NCI-H2171 treated with DMSO at 0.1 percent for 48 hours (cell line): ENCODE results near the gene SERPINA5.

Experiments used
- DNase-seq: peaks from one replicate; lab custom pipeline; 2025; lab: John Stamatoyannopoulos, UW

The SERPINA5 gene

GRCh38 chr14:94548999-94549985 is 31.9 kb upstream of the SERPINA5 start:
- DNase-seq: peak; percentile 26

- DNase-seq: no peak
Measured at GRCh38 chr14:94550041-94550440, 31.2 kb upstream of the SERPINA5 start.

GRCh38 chr14:94555991-94556390 is 25.2 kb upstream of the SERPINA5 start:
- no peak for DNase-seq

GRCh38 chr14:94557327-94557726 is 23.9 kb upstream of the SERPINA5 start:
- no peak for DNase-seq

- no peak for DNase-seq
Measured at GRCh38 chr14:94558842-94559241, 22.4 kb upstream of the SERPINA5 start.

GRCh38 chr14:94559638-94560290 is 21.5 kb upstream of the SERPINA5 start:
- DNase-seq: no peak

- no peak for DNase-seq
Measured at GRCh38 chr14:94560291-94560665, 20.9 kb upstream of the SERPINA5 start.

- no peak for DNase-seq
Measured at GRCh38 chr14:94560751-94561655, 20.2 kb upstream of the SERPINA5 start, which contains the start of gene SERPINA4. TSS of gene SERPINA4 (plus strand) at chr14:94561442. CDS start at chr14:94563483, 2,041 bp downstream.

- no peak for DNase-seq
Measured at GRCh38 chr14:94561656-94562010, 19.6 kb upstream of the SERPINA5 start.

- no peak for DNase-seq
Measured at GRCh38 chr14:94562022-94562421, 19.2 kb upstream of the SERPINA5 start.

- no peak for DNase-seq
Measured at GRCh38 chr14:94562941-94563883, 18.0 kb upstream of the SERPINA5 start.

- no peak for DNase-seq
Measured at GRCh38 chr14:94564381-94564780, 16.8 kb upstream of the SERPINA5 start.

- DNase-seq: no peak
Measured at GRCh38 chr14:94568186-94568585, 13.0 kb upstream of the SERPINA5 start.

- DNase-seq: no peak
Measured at GRCh38 chr14:94569381-94570001, 11.7 kb upstream of the SERPINA5 start.

GRCh38 chr14:94570002-94570400 is 11.2 kb upstream of the SERPINA5 start:
- DNase-seq: no peak

- no peak for DNase-seq
Measured at GRCh38 chr14:94570440-94570839, 10.8 kb upstream of the SERPINA5 start.

GRCh38 chr14:94571395-94571794 is 9.8 kb upstream of the SERPINA5 start:
- DNase-seq: no peak

- DNase-seq: no peak
Measured at GRCh38 chr14:94571950-94572349, 9.3 kb upstream of the SERPINA5 start.

- DNase-seq: no peak
Measured at GRCh38 chr14:94572637-94573303, 8.5 kb upstream of the SERPINA5 start.
